GM12864 (cell line): Measurements from ENCODE around the gene UQCC5.

ENCODE experiments used
- DNase-seq: peaks from one replicate; pipeline ENCODE4 v3.0.0-alpha.2; 2011; ENCODE audit warnings: low read depth
- H3K4me3 ChIP-seq: 2 replicates; pipeline ENCODE4 v1.5.1; 2011; ENCODE audit warnings: mild to moderate bottlenecking, low read depth, low read length, control low read depth
- TF ChIP-seq, protein P1 (sequence below): IDR thresholded peaks from 2 replicates; pipeline ENCODE4 v1.5.1; 2011; ENCODE audit warnings: low read depth, mild to moderate bottlenecking, moderate library complexity, low read length, control low read depth, inconsistent platforms; ENCODE audit errors: missing control alignments

The UQCC5 gene

DNA sequence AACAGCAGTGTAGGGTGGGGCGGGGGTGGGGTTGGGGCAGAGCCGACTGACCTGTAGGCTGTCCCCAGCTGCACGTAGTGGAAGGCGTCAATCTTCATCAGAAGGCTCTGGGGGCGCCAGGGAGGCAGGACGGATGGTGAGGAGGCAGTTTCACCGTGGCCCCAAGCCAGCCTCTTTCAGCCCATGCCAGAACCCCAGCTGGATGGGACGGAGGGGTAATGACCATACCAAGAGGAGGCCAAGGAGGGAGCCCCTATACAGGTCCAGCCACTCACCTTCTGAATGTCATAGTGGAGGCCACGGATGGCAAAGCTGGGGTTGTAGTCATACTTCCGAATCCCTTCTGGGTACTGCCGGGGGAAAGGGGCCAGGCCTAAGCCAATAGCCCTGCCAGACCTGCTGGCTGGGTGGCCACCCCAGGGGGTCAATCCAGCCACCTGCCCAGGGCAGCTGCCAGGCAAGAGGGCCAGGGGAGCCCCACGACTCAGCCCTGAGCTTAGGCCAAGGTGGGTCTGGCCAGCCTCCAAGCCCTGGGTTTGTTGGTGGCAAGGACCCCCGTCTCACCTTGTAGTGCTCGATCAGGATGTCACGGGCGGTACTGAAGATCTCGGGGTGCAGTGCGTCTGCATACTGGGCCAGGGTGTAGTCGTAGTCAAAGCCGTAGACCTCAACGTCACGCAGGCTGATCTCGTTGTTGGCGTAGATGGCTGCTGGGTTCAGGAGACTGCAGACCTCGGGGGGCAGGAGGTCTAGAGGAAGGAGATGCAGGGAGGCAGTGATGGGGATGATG is 7.6 kb upstream of the UQCC5 start:
- no peak overlapping the region for H3K4me3 ChIP-seq
- DNase-seq = no peak
- TF ChIP-seq, protein P1, sequence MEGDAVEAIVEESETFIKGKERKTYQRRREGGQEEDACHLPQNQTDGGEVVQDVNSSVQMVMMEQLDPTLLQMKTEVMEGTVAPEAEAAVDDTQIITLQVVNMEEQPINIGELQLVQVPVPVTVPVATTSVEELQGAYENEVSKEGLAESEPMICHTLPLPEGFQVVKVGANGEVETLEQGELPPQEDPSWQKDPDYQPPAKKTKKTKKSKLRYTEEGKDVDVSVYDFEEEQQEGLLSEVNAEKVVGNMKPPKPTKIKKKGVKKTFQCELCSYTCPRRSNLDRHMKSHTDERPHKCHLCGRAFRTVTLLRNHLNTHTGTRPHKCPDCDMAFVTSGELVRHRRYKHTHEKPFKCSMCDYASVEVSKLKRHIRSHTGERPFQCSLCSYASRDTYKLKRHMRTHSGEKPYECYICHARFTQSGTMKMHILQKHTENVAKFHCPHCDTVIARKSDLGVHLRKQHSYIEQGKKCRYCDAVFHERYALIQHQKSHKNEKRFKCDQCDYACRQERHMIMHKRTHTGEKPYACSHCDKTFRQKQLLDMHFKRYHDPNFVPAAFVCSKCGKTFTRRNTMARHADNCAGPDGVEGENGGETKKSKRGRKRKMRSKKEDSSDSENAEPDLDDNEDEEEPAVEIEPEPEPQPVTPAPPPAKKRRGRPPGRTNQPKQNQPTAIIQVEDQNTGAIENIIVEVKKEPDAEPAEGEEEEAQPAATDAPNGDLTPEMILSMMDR = no peak

DNA sequence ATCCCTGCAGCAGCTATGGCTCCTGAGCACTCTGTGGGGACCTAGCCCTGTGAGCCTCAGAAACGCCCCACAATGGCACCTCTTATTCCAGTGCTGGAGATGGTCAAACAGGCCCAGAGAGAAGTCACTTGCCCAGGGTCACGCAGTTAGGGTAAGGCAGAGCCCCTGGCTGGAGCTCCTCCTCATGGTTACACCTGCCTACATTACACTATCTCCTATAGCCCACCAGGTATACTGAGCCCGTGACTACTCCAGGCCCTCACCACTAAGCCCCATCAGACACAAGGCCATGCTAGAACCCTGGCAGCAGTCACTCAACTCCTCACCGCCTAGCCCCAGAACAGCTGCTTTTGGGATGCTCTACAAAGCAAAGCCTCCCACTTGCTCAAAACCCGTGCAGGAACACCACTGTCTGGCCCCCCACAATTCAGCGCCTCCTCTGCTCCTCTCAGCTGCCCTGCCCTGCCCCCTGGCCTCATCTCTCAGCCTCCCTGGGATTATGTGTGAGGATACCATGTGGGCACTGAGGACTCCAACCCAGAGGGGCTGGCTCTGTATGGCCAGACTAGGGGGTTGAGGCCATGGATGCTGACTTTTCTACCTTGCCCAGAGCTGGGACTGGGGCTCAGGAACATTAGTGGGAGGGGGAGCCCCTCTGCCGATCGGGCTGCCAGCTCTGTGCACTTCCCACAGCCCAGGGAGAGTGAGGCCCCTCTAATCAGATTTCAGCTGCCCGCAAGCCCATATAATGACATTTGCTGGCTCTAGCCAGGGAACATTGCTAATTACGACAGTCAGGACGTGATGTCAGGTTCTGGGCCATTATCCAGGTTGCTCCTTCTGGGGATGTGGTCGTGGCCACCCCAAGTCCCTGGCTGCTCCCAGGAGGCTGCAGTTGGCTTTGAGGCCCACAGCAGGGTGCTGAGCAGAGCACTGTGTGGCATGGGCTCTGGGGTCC is 6.8 kb upstream of the UQCC5 start:
- no peak overlapping the region for H3K4me3 ChIP-seq
- DNase-seq = no peak
- TF ChIP-seq, protein P1 = no peak

DNA sequence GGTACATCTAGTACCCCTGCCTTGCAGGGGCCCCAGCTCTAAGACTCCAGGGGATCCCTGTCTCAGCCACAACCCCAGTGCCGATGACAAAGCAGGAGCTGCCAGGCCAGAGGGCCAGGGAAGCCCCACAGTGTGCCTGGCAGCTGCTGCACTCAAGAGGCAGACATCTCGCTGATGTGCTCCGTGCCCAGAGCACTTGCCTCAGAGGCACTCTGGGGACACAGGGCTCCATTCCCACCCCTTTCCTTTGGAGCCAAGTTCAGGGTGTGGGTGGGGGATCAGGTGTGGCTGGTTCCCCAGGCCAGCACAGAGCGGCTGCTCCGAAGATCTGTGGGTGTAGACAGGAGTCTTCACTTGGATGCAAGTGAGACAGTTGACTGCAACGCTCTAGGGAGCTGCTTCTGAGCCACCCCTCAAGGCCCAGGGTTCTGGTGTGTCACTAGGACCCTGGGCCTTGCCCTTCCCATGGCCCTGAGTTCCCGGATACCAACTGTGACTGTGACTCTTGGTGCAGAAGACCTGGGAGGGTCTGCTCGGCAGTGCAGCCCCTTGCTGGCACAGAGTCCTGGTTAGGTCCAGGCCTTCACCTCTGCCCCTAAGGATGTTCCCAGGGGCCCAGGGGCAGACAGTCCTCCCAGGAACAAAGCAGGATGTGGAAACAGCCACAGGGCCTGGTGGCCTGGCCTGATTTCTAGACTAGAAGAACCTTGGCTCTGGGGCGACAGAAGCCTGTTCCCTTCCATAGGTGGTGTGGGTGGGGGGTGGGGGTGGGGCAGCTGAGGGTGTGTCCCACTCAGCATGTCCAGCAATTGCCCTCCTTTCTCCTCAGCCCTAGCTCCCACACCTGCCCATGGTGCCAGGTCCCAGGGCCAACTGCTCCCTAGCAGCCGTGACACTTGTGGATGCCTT is 5.2 kb upstream of the UQCC5 start:
- peak overlapping the region; percentile 84 for H3K4me3 ChIP-seq
- TF ChIP-seq, protein P1 = no peak
- no peak for DNase-seq

DNA sequence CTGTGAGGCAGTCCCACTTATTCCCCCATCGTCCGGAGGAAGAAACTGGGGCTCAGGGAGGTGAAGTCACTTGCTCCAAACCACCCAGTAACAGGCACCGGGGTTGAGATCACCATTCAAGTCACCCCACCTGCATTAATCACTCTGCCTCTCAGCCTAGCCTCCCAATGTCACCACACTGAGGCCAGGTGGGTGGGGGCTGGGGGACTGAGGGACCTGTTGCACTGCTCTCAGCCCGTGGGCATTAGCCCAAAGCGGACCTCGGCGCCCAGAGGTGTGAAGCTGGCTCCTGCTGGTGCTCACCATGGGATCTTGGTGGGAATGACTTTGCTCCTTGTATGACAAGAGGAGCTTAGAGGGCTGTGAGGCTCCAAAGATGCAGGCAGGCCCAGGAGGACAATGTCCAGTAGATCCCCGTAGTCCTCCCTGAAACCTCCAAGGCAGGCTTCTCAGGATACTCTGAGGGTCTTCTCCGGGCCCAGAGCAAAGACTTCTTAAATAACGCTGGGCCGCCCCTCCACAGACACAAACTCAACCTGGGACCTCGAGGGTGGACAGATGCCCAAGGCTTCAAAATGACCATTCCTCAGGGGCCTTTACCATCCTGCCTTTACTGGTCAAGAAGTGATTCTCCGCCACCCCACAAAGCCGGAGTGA is 4.4 kb upstream of the UQCC5 start:
- H3K4me3 ChIP-seq = peak overlapping the region; percentile 84
- TF ChIP-seq, protein P1 = no peak
- no peak for DNase-seq

DNA sequence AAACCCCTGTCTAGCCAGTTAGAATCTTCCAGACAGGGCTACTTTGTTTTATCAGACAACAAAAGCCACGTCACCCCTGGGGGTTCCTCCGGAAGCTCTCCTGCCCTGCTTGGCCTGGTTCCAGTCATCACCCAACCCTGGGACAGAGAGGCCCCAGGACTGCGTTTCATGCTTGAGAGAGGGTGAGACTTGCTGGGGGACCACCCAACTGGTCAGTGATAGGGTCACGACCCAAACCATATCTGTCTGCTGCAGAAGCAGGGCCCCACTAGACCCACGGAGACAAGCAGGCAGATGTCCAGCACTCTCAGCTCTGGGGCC is 3.9 kb upstream of the UQCC5 start:
- TF ChIP-seq, protein P1 = no peak
- DNase-seq = peak; percentile 42
- H3K4me3 ChIP-seq = peak overlapping the region; percentile 84

DNA sequence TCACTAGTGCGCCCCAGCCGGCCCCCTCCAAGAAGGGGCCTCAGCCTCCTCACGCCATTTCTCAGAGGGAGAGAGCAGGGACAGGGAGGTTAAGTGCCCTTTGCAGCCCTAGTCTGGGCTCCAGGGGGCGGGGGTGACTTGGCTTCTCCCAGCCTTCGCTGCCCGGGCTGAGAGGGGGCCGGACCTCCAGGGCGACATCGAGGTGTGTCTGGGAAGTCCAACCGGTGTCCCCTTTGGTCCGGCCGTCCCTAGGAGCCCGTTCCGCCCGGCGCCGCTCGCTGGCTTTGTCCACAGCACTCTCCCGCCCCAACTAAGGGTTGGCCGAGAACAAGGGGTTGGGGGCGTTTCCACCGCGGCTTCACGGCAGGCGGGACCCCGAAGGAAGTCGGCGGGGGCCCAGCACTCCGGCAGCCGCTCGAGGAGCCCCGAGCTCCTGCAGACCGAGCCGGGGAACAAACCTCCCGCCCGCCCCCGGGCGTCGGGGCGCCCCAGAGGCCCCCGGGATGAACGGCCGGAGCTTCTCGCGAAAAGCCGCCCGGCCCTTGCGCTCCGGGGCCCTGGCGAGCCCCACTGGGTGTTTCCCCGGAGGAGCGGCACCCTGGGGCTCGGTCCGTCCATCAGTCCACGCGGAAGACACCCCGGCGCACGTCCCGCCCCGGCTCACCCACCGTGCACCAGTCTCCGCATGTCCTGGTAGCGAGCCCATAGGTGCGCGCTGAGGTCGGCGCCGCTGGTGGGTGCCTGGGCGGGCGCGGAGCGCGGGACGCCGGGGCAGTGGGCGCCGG is 3.4 kb upstream of the UQCC5 start:
- H3K4me3 ChIP-seq = peak overlapping the region; percentile 84
- TF ChIP-seq, protein P1 = no peak
- no peak for DNase-seq
